Neural cell (in vitro differentiated cells): ENCODE results near the gene HIVEP2. TPM values are rescaled to one million over a fixed set of nuclear protein-coding genes. Genes with fewer than 3 reads are reported as not detected.

Experiments used
- H2AFZ ChIP-seq: fragments of 200-600, 300-800 bp; sonication (generic), shearing (Covaris generic); 2 replicates; pipeline ENCODE4 v1.6.0; 2014; ENCODE audit warnings: low read depth, mild to moderate bottlenecking, antibody characterized with exemption, low read length, moderate library complexity
- H3F3A ChIP-seq: fragments of 200-600 bp; shearing (Covaris generic); 2 replicates; pipeline ENCODE4 v1.6.1; 2016; ENCODE audit warnings: mild to moderate bottlenecking, moderate library complexity, mixed read lengths, antibody characterized with exemption, low read length; ENCODE audit not compliant: insufficient read depth, poor library complexity, severe bottlenecking
- H3K27ac ChIP-seq: fragments of 200-600, 300-800 bp; sonication (generic), shearing (Covaris generic); 2 replicates; pipeline ENCODE4 v1.5.1; 2014; ENCODE audit warnings: mild to moderate bottlenecking, low read length, moderate library complexity
- H3K27me3 ChIP-seq: fragments of 300-800, 200-600 bp; sonication (generic), shearing (Covaris generic); 2 replicates; pipeline ENCODE4 v1.6.0; 2014; ENCODE audit warnings: mild to moderate bottlenecking, low read depth, low read length, moderate library complexity; ENCODE audit not compliant: insufficient read depth
- H3K36me3 ChIP-seq: fragments of 300-800, 200-600 bp; sonication (generic), shearing (Covaris generic); 2 replicates; pipeline ENCODE4 v1.5.1; 2014; ENCODE audit warnings: mild to moderate bottlenecking, antibody characterized with exemption, low read length, moderate library complexity; ENCODE audit not compliant: insufficient read depth
- H3K4me2 ChIP-seq: fragments of 300-800, 200-600 bp; sonication (generic), shearing (Covaris generic); 2 replicates; pipeline ENCODE4 v1.6.0; 2014; ENCODE audit warnings: mild to moderate bottlenecking, low read length
- H3K4me3 ChIP-seq: fragments of 300-800, 200-600 bp; sonication (generic), shearing (Covaris generic); 2 replicates; pipeline ENCODE4 v1.5.1; 2014; ENCODE audit warnings: mild to moderate bottlenecking, low read length, moderate library complexity
- H3K79me2 ChIP-seq: fragments of 200-600 bp; shearing (Covaris generic); replicated peaks from 2 replicates; pipeline ENCODE4 v1.6.0; 2014; ENCODE audit warnings: mild to moderate bottlenecking, low read length, moderate library complexity; ENCODE audit not compliant: insufficient read depth
- H3K9ac ChIP-seq: fragments of 300-800, 200-600 bp; sonication (generic), shearing (Covaris generic); 2 replicates; pipeline ENCODE4 v1.6.1; 2016; ENCODE audit warnings: mild to moderate bottlenecking, low read length, mixed read lengths
- H3K9me2 ChIP-seq: fragments of 200-600 bp; shearing (Covaris generic); 2 replicates; pipeline ENCODE4 v1.6.1; 2016; ENCODE audit warnings: mild to moderate bottlenecking, low read length, mixed read lengths; ENCODE audit not compliant: insufficient read depth
- H3K9me3 ChIP-seq: fragments of 200-600, 300-800 bp; sonication (generic), shearing (Covaris generic); 2 replicates; pipeline ENCODE4 v1.6.1; 2016; ENCODE audit warnings: mild to moderate bottlenecking, mixed run types, low read length, moderate library complexity, mixed read lengths
- H4K20me1 ChIP-seq: fragments of 200-600 bp; shearing (Covaris generic); 2 replicates; pipeline ENCODE4 v1.6.1; 2016; ENCODE audit warnings: mild to moderate bottlenecking, mixed run types; ENCODE audit not compliant: insufficient read depth
- EP300 ChIP-seq: fragments of 450-650 bp; conservative IDR thresholded peaks from 2 replicates; pipeline ENCODE4 v1.6.1; 2014; ENCODE audit warnings: antibody characterized with exemption, mild to moderate bottlenecking, moderate library complexity; ENCODE audit not compliant: poor library complexity, severe bottlenecking
- EZH2 ChIP-seq: fragments of 200-600, 300-800 bp; shearing (Covaris generic), sonication (generic); IDR thresholded peaks from 2 replicates; pipeline ENCODE4 v1.6.1; 2014; ENCODE audit warnings: antibody characterized with exemption, low read length, borderline replicate concordance, mild to moderate bottlenecking; ENCODE audit not compliant: insufficient read depth, poor library complexity, severe bottlenecking
- MXI1 ChIP-seq: fragments of 450-650 bp; conservative IDR thresholded peaks from 2 replicates; pipeline ENCODE4 v1.6.1; 2014; ENCODE audit warnings: antibody characterized with exemption, mild to moderate bottlenecking; ENCODE audit not compliant: poor library complexity, severe bottlenecking
- POLR2AphosphoS5 ChIP-seq: IDR thresholded peaks from 2 replicates; pipeline ENCODE4 v1.6.1; 2012
- RAD21 ChIP-seq: fragments of 450-650 bp; conservative IDR thresholded peaks from 2 replicates; pipeline ENCODE4 v1.6.1; 2014; ENCODE audit warnings: antibody characterized with exemption, mild to moderate bottlenecking, moderate library complexity
- SMC3 ChIP-seq: fragments of 450-650 bp; conservative IDR thresholded peaks from 2 replicates; pipeline ENCODE4 v1.6.1; 2014; ENCODE audit warnings: antibody characterized with exemption, mild to moderate bottlenecking, moderate library complexity; ENCODE audit not compliant: poor library complexity
- TAF1 ChIP-seq: IDR thresholded peaks from 2 replicates; pipeline ENCODE4 v1.6.1; 2012; ENCODE audit warnings: low read depth
- polyA plus RNA-seq: library from polyadenylated mRNA; depleted of rRNA; stranded (reverse); fragments of >200 nt; gene quantifications from 2 replicates; pipeline ENCODE4 v1.2.3, GENCODE V29; 2014
- TF ChIP-seq, protein P1 (sequence below): fragments of 450-650 bp; IDR thresholded peaks from 2 replicates; pipeline ENCODE4 v1.5.1; 2014; ENCODE audit warnings: antibody characterized with exemption, mild to moderate bottlenecking, moderate library complexity; ENCODE audit not compliant: poor library complexity, severe bottlenecking
- TF ChIP-seq, protein P2 (sequence below): IDR thresholded peaks from 2 replicates; pipeline ENCODE4 v1.6.1; 2012; ENCODE audit warnings: borderline replicate concordance

The HIVEP2 gene
- polyA plus RNA-seq, 1 donor from 2014 or later, result 6.0 TPM

DNA sequence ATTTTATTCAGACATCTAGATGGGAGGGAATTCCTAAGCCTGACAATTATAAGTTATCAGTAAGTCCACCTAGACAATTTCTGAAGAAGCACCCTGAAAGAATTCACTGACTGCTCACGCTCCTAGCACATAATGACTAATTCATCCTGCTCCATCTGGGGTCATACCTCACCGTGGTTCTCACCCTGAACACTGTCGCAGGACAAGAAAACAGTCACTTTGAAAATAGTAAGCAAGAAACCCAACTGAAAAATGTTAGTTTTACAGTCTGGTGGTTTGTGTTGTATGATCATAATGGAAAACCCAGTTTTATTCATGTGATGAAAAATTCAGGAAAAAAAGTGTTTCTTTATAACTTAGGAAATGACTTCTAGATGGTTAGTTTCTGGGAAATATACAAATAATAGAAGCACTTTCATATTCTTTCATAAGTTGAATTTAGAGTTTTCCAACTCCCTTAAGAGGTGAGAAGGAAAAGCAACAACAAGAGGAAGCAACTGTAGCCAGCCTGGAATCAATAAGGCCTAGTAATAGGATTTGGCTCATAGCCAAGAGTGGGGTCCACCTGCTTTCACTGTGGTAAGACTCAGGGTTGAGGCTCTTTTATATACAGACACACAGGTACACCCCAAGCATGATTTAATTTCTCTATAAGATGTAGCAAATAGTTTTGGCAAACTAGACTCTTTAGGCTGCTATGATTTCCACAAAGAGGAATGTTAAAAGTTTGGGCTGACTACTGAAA is 94.1 kb downstream of the HIVEP2 start (continued):
- TF ChIP-seq, protein P1, sequence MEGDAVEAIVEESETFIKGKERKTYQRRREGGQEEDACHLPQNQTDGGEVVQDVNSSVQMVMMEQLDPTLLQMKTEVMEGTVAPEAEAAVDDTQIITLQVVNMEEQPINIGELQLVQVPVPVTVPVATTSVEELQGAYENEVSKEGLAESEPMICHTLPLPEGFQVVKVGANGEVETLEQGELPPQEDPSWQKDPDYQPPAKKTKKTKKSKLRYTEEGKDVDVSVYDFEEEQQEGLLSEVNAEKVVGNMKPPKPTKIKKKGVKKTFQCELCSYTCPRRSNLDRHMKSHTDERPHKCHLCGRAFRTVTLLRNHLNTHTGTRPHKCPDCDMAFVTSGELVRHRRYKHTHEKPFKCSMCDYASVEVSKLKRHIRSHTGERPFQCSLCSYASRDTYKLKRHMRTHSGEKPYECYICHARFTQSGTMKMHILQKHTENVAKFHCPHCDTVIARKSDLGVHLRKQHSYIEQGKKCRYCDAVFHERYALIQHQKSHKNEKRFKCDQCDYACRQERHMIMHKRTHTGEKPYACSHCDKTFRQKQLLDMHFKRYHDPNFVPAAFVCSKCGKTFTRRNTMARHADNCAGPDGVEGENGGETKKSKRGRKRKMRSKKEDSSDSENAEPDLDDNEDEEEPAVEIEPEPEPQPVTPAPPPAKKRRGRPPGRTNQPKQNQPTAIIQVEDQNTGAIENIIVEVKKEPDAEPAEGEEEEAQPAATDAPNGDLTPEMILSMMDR, result no peak

DNA sequence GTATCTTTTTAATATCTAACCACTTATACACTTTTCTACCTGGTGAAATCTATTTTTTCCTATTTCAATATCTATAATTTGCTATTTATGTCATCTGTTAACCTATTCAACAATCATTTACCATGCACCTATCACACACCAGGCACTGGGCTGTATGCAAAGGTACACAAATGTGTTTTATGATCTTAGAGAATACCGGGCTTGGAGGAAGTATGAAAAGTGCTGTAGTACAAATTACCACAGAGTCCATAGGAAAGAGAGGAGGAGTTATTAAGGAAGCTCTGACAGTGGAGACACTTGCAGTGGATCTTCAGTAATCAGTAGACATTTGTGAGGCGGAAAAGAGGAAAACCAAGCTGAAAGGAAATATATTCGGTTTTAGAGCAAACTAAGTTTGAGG is 96.0 kb downstream of the HIVEP2 start:
- H3K36me3 ChIP-seq, result no peaks in the 10 kb centered on the region
- H3K4me3 ChIP-seq, result no peak overlapping the region
- no peaks in the 10 kb centered on the region for H3K9me2 ChIP-seq
- no peaks in the 10 kb centered on the region for H3K79me2 ChIP-seq
- no peak overlapping the region for H3K27ac ChIP-seq
- no peaks in the 10 kb centered on the region for H4K20me1 ChIP-seq
- no peaks in the 10 kb centered on the region for H3F3A ChIP-seq
- H3K27me3 ChIP-seq, result no peaks in the 10 kb centered on the region
- H3K9ac ChIP-seq, result no peak overlapping the region
- H3K4me2 ChIP-seq, result no peak overlapping the region
- TF ChIP-seq RAD21, result no peak
- no peak for TF ChIP-seq EZH2
- TF ChIP-seq, protein P1, result no peak
- TF ChIP-seq, protein P2, sequence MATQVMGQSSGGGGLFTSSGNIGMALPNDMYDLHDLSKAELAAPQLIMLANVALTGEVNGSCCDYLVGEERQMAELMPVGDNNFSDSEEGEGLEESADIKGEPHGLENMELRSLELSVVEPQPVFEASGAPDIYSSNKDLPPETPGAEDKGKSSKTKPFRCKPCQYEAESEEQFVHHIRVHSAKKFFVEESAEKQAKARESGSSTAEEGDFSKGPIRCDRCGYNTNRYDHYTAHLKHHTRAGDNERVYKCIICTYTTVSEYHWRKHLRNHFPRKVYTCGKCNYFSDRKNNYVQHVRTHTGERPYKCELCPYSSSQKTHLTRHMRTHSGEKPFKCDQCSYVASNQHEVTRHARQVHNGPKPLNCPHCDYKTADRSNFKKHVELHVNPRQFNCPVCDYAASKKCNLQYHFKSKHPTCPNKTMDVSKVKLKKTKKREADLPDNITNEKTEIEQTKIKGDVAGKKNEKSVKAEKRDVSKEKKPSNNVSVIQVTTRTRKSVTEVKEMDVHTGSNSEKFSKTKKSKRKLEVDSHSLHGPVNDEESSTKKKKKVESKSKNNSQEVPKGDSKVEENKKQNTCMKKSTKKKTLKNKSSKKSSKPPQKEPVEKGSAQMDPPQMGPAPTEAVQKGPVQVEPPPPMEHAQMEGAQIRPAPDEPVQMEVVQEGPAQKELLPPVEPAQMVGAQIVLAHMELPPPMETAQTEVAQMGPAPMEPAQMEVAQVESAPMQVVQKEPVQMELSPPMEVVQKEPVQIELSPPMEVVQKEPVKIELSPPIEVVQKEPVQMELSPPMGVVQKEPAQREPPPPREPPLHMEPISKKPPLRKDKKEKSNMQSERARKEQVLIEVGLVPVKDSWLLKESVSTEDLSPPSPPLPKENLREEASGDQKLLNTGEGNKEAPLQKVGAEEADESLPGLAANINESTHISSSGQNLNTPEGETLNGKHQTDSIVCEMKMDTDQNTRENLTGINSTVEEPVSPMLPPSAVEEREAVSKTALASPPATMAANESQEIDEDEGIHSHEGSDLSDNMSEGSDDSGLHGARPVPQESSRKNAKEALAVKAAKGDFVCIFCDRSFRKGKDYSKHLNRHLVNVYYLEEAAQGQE, result no peak
- TF ChIP-seq SMC3, result no peak
- TF ChIP-seq POLR2AphosphoS5, result no peak
- no peak for TF ChIP-seq TAF1
- no peak for TF ChIP-seq MXI1
- no peak for TF ChIP-seq EP300
- no peak overlapping the region for H2AFZ ChIP-seq
- no peaks in the 10 kb centered on the region for H3K9me3 ChIP-seq
